GM19025 (cell line): ENCODE data around the gene SGCB.
A peak's percentile ranks its signal among the peaks of the same experiment; 100 is the strongest.
"Not testable (repeated sequence)": the region's sequence is repeated elsewhere in the genome, so short reads cannot be mapped to it uniquely, and the experiment has no call there.

Source experiments
- ATAC-seq: cut with Tn5 transposase; IDR thresholded peaks from one replicate; pipeline ENCODE4 v1.9.1; 2021; ENCODE audit warnings: mild to moderate bottlenecking, low read depth, moderate library complexity; ENCODE audit not compliant: unreplicated experiment

The SGCB gene

DNA sequence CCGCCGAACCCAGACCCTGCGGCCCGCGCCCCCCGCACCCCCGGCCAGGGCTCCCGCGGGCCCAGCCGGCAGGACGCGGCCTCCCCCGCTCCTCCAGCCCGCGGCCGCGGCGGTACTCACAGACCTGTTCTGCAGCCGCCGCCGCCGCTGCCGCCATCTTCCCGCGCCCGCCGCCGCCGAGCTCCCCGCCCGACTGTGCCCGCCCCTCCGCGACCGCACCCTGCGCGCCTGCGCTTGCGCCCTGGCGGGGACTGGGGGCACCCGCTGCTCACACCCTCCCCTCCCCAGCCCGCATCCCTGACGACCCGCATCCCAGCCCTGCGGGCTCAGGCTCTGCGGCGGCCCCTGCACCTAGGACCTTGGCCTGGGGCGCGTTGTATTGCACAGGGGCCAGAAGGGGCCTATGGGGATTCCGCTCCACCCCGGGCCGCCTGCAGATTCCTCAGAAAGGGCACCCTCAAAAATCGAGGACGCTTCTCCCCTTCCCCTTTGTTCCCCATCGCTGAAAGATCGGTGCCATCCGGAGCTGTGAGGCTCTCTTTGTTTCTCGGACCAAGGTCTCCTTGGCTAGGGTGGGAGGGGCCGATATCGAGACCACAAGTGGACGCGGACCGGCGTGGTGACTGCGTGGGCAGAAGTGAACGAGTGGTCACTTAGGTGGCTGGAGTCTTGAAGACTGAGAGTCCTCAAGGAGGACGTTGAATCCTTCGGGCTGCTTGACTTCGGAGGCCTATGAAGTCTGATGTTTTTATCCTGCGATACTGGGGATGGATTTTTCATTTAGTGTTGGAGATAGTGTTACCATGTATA, at the start of gene SGCB:
SGCB (minus strand) TSS at position 197 of the 810 bp plus-strand sequence; CDS start at position 157, 40 bp downstream.
- ATAC-seq, result peak; percentile 90

- ATAC-seq, result not testable (repeated sequence)
These were observed 48.3 kb upstream of the SGCB start for GRCh38 chr4:52086425-52086824.

GRCh38 chr4:52081216-52081615, 43.1 kb upstream of the SGCB start:
- no peak for ATAC-seq

DNA sequence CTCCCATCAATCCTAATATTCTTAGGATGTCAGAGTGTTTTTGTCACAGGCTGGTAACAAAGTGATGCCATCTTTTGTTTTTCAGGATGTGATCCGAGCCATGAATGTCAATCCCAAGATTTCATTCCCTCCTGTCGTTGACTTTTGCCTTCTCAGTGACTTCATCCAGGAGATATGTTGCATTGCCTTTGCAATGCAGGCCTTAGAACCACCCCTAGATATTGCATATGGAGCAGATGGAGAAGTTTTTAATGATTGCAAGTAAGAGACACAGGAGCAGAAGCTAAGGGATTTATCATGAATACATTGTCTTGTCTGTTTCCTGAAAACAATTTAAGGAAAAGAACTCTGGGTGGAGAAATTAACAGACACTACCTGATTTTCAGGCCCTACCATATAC, 41.6 kb upstream of the SGCB start:
- ATAC-seq, result no peak

DNA sequence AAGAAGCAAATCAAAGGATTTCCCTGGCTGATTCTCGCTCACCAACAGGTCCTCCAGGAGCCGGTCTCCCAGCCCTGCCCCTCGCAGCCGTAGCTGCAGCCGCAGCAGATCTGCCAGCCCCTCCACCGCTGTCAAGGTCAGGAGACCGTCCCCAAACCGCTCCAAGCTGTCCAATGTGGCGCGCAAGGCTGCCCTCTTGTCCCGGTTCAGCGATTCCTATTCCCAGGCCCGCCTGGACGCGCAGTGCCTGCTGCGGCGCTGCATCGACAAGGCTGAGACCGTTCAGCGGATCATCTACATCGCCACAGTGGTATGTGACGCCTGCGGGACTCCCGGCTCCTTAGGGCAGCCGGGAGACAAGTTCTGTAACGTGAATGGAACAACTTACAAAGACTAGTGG, 38.6 kb upstream of the SGCB start:
- ATAC-seq, result no peak

DNA sequence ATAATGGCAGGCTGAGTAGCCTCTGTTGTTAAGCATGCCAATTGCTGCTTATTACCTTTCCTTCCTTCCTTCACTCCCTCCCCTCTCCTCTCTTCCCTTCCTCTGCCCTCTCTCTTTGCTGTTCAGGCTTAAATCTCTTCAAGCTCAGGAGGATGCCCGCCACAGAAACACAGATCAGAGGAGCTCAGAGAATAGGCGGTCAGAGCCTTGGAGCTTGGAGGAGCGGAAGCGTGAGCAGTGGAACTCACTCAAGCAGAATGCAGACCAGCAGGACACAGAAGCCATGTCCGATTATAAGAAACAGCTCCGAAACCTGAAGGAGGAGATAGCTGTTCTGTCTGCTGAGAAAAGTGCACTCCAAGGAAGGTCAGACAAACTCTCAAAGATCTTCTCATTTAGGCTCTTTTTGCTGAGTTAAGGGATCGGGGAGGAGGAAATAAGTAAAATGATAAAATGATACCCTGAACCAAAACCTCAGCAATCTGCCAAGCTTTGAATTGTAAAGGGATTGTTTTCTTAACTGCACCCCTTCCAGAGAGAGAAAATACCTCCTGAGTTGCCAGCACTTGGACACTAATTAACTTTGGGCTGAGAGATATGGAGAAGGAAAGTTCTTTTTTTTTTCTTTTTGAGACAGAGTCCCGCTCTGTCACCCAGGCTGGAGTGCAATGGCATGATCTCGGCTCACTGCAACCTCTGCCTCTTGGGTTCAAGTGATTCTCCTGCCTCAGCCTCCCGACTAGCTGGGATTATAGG, 33.9 kb upstream of the SGCB start:
- ATAC-seq, result no peak

DNA sequence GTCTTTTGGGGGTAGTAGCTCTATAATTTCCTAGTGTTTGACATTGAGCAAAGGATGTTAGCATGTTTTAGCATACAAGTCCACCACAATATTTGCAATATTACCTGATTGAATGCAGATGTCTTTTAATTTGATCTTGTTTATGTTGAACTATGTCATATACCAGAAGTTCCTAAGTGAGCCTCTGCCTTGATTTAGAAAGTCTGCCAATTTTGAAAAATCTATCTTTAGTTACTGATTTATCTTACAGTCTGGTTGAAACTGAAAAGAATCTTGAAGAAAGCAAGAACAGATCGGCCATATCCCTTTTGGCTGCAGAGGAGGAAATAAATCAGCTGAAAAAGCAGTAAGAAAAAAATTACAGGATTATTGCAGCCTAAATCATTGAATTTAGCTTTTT, 31.5 kb upstream of the SGCB start:
- no peak for ATAC-seq

DNA sequence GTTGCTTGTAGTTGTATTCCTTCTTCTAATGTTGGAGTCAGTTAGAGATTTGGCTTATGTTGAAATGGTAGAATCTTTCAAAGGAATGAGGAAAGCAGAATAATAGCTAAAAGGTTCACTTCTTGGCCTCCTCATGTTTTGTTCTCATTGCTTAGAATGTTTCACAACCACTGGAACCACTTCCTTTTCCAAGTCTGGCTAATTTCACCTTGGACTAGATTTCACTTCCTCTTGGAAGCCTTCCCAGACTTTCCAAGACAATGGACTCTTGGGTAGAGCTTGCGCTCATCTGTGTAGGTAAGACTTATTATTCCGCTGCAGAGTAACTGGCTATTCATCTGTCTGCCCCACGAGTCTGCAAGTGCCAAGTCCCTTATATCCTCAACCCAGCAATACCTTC, 21.3 kb upstream of the SGCB start:
- ATAC-seq, result no peak

- ATAC-seq, result no peak
These were observed 20.2 kb upstream of the SGCB start for GRCh38 chr4:52058275-52058674.

GRCh38 chr4:52057196-52057595, 19.1 kb upstream of the SGCB start:
- no peak for ATAC-seq

- ATAC-seq, result no peak
These were observed 16.2 kb upstream of the SGCB start for GRCh38 chr4:52054254-52054653.

DNA sequence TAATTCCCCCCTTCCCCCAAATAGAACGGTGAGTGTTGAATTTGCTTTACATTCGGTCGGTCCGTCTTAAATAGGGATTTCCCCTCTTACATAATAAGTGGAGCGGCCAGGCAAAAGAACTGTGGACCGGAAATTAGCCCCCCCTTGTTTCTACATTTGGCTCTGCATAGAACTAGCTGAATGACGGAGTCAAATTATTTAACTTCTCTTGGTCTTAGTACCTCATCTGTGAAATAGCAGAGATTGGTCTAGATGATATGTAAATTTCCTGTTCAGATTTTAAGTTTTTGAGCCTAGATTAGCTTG, 14.3 kb upstream of the SGCB start:
- peak; percentile 42 for ATAC-seq

DNA sequence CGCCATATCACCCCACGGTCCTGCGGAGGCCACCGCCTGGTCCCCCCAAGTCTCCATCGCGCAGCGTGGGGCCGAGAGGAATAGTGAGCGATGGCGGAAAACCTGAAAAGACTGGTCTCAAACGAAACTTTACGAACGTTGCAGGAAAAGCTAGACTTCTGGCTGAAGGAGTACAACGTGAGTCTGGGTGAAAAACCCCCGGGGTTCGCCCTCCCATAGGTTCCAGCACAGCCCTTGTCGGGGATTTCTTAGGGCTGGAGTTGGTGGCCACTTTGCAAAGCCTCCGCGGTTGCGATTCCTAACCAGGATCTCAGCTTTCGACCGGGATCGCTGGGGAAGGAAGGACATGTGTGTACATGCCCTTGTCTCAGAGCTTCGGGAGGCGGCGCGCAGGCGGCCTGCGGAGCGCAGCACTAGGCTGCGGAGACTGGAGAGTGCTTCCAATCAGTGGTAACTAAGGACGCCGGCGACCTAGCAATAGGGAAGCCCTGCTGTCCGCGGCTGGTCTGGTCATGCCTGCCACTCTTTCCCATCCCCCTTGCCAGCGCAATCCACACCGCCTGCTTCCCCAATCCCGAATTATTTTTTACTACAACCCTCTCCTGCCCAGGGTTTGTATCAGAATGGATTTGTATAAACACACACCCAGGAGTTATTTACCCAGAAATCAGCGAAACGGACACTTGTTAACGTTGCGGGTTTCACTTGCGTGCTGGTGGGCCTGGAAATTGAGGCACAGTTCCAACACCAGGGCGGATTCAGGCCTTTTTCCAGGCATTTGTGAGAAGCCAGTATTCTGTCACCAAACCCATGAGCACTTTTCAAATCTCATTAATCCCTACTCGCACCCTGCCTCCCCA, 13.7 kb upstream of the SGCB start:
- ATAC-seq, result peak; percentile 40

DNA sequence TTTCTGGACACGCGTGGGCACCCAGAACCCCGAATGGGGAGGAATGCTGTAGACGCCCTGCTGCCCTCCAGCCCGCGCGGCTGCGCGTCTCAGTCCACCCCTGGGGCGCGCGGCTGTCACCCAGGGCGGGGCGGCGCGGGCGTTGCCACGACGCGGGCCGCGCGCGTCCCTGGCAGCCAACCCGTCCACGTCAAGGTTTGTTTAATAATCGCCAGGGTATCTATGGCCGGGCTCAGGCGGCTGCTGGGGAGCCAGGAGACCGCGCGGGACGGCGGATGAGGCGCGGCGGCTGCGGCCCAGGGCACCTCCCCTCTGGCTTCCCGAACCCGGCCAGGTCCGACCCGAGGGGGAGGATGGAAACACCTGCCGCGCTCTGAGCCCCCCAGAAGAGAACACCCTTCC, 13.1 kb upstream of the SGCB start, which contains the start of gene SPATA18:
SPATA18 (plus strand) TSS at position 92 of the 402 bp plus-strand sequence. CDS start 401 bp downstream, outside the sequence.
- peak; percentile 38 for ATAC-seq

GRCh38 chr4:52049266-52049665, 11.2 kb upstream of the SGCB start:
- ATAC-seq, result no peak

DNA sequence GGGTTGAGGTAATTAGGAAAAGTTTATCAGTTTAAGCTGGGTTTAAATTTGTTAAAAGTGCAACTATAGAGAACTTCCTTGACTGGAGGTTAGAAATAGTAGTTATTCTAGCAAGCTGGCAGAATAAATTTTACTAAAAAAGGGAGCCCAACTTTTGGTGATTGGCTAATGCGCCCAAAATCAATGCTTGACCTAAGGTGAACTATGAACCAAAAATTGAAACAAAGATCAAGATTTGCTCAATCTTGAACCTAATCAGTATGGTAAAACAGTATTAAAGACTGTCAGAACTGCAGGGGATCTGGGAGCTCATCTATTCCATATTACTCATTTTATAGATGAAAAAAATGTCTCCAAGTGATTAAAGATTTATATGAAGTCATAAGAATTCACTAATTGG, 6.9 kb upstream of the SGCB start:
- no peak for ATAC-seq

DNA sequence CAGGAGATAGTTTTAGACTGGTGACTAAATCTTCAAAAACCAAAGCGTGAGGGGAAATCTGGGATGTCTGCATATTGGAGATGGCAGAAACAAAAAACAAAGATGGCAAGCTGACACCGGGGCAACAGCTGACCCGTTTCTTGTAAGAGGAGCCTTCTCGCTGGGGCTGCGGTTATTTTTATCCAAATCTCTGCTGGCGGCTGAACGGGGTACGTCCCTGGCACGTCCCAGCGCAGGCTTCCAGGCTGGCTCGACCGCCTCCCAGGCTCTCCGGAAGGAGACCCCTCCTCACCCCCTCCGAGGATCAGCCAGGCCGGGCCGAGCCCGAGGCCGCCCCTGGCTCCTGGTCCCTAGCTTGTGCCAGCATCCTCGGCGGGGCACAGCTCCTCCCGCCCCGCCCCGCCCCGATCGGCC, 403 bp downstream of the SGCB start:
- peak; percentile 68 for ATAC-seq

- no peak for ATAC-seq
These were observed 1.1 kb downstream of the SGCB start for GRCh38 chr4:52036886-52037530.

DNA sequence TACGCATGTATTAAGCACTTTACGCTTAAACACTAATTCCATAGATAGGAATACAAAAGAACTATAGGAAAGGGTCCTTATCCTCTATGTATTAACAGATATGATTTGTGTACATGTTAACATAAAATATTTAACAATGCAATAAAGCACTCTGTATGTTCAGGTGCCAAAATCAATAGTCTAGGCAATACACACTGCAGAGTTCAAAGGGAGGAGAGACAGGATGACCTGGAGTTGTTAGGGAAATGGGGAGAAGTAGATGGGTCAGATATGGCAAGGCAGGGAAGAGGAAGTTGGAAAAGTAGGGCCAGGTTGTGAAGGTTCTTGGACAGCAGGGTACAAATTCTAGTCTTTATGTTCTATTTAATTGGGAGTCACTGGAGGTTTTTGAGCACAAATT, 2.9 kb downstream of the SGCB start:
- no peak for ATAC-seq

DNA sequence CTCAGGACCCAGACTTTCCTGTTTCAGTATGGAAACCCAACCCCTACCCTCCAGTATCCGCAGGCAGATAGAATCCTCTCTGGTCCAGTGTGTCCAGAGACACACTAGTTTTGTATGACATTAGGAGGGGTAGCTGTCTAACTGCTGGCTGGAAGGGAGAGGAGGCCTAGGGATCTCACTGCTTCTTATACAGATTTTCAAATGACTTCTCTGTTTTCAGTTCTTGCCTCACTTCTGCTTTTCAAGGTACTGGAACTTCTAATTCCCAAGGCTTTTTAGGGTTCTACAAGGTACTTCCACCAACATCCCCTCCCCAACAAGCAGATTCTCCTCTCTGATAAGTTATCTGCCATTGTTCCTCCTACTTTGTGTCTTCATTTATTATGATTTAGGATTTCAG, 6.1 kb downstream of the SGCB start:
- no peak for ATAC-seq
